Measurements from ENCODE around the gene MYO18A.

- TF ChIP-seq, protein P1, sequence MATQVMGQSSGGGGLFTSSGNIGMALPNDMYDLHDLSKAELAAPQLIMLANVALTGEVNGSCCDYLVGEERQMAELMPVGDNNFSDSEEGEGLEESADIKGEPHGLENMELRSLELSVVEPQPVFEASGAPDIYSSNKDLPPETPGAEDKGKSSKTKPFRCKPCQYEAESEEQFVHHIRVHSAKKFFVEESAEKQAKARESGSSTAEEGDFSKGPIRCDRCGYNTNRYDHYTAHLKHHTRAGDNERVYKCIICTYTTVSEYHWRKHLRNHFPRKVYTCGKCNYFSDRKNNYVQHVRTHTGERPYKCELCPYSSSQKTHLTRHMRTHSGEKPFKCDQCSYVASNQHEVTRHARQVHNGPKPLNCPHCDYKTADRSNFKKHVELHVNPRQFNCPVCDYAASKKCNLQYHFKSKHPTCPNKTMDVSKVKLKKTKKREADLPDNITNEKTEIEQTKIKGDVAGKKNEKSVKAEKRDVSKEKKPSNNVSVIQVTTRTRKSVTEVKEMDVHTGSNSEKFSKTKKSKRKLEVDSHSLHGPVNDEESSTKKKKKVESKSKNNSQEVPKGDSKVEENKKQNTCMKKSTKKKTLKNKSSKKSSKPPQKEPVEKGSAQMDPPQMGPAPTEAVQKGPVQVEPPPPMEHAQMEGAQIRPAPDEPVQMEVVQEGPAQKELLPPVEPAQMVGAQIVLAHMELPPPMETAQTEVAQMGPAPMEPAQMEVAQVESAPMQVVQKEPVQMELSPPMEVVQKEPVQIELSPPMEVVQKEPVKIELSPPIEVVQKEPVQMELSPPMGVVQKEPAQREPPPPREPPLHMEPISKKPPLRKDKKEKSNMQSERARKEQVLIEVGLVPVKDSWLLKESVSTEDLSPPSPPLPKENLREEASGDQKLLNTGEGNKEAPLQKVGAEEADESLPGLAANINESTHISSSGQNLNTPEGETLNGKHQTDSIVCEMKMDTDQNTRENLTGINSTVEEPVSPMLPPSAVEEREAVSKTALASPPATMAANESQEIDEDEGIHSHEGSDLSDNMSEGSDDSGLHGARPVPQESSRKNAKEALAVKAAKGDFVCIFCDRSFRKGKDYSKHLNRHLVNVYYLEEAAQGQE (IDR thresholded peaks at IDR 0.05; ENCODE audit: insufficient read depth in 1 of 2, low read depth in 2 of 2, low read length in 2 of 2): no peak
- TF ChIP-seq SIN3A (IDR thresholded peaks at IDR 0.05; ENCODE audit: borderline replicate concordance, insufficient read depth, low read length): no peak
Observed at GRCh38 chr17:29096094-29096493, 84.1 kb downstream of the MYO18A start.
